Progenitor cell of endocrine pancreas (in vitro differentiated cells): Measurements from ENCODE around the gene PGD. TPM values are rescaled to one million over a fixed set of nuclear protein-coding genes. Genes with fewer than 3 reads are reported as not detected.

Experiments
- DNase-seq: peaks from one replicate; pipeline ENCODE4 v3.0.0; 2021; ENCODE audit warnings: low spot score; ENCODE audit not compliant: unreplicated experiment
- H3K27ac Mint-ChIP-seq: 2 replicates; pipeline ENCODE4 v1.8.0; 2021; ENCODE audit warnings: mild to moderate bottlenecking, moderate library complexity, mixed read lengths
- H3K27me3 Mint-ChIP-seq: 2 replicates; pipeline ENCODE4 v1.8.0; 2021; ENCODE audit warnings: mixed read lengths
- H3K36me3 Mint-ChIP-seq: 2 replicates; pipeline ENCODE4 v1.8.0; 2022; ENCODE audit warnings: mixed read lengths; ENCODE audit not compliant: insufficient read depth
- H3K4me1 Mint-ChIP-seq: 2 replicates; pipeline ENCODE4 v1.8.0; 2021; ENCODE audit warnings: low read depth, mixed read lengths
- H3K4me3 Mint-ChIP-seq: 2 replicates; pipeline ENCODE4 v1.8.0; 2021; ENCODE audit warnings: low read depth, mild to moderate bottlenecking, moderate library complexity, mixed read lengths
- H3K9me3 Mint-ChIP-seq: 2 replicates; pipeline ENCODE4 v1.8.0; 2021; ENCODE audit warnings: low read depth, mixed read lengths
- CTCF ChIP-seq: fragments of 200-600 bp; sonication (generic); IDR thresholded peaks from one replicate; pipeline ENCODE4 v1.5.0; 2021; ENCODE audit warnings: antibody characterized with exemption, mild to moderate bottlenecking; ENCODE audit not compliant: unreplicated experiment
- total RNA-seq: library from RNA; stranded (reverse); gene quantifications from 2 replicates; pipeline ENCODE4 v1.2.1, GENCODE V29; 2021

PGD gene
- total RNA-seq, 1 donor from 2014 or later = 263 TPM

GRCh38 chr1:10387677-10388386 is 11.0 kb upstream of the PGD start:
- Mint-ChIP-seq H3K4me3 (no peak overlapping the region), H3K9me3 (no peaks in the 10 kb centered on the region), H3K36me3 (peaks cover 14% of the 10 kb centered on the region), H3K4me1 (peaks cover 6% of the 10 kb centered on the region), H3K27ac (peak overlapping the region; percentile 45), H3K27me3 (no peaks in the 10 kb centered on the region)
- no peak for TF ChIP-seq CTCF
- no peak for DNase-seq

GRCh38 chr1:10388387-10388715 is 10.5 kb upstream of the PGD start:
- no peak overlapping the region for H3K4me3 Mint-ChIP-seq
- no peak for DNase-seq
- peak overlapping the region; percentile 45 for H3K27ac Mint-ChIP-seq
- peaks cover 12% of the 10 kb centered on the region for H3K36me3 Mint-ChIP-seq
- no peaks in the 10 kb centered on the region for H3K9me3 Mint-ChIP-seq
- H3K27me3 Mint-ChIP-seq = no peaks in the 10 kb centered on the region
- TF ChIP-seq CTCF = no peak
- H3K4me1 Mint-ChIP-seq = peaks cover 6% of the 10 kb centered on the region

- H3K9me3 Mint-ChIP-seq = peaks cover 4% of the 10 kb centered on the region
- H3K27me3 Mint-ChIP-seq = no peaks in the 10 kb centered on the region
- no peak for TF ChIP-seq CTCF
- H3K27ac Mint-ChIP-seq = no peak overlapping the region
- H3K4me1 Mint-ChIP-seq = peaks cover 6% of the 10 kb centered on the region
- H3K36me3 Mint-ChIP-seq = peaks cover 11% of the 10 kb centered on the region
- no peak overlapping the region for H3K4me3 Mint-ChIP-seq
- DNase-seq = no peak
Observed at GRCh38 chr1:10389271-10389973, 9.4 kb upstream of the PGD start.

- no peak overlapping the region for H3K27ac Mint-ChIP-seq
- peaks cover 14% of the 10 kb centered on the region for H3K4me1 Mint-ChIP-seq
- H3K27me3 Mint-ChIP-seq = no peaks in the 10 kb centered on the region
- DNase-seq = no peak
- peaks cover 9% of the 10 kb centered on the region for H3K36me3 Mint-ChIP-seq
- peak overlapping the region; percentile 23 for H3K4me3 Mint-ChIP-seq
- no peak for TF ChIP-seq CTCF
- H3K9me3 Mint-ChIP-seq = peaks cover 4% of the 10 kb centered on the region
Observed at GRCh38 chr1:10396870-10397269, 2.0 kb upstream of the PGD start.

GRCh38 chr1:10398278-10398733 is 558 bp upstream of the PGD start:
- H3K9me3 Mint-ChIP-seq = peaks cover 4% of the 10 kb centered on the region
- no peak for TF ChIP-seq CTCF
- peaks cover 14% of the 10 kb centered on the region for H3K4me1 Mint-ChIP-seq
- no peak for DNase-seq
- H3K4me3 Mint-ChIP-seq = peak overlapping the region; percentile 95
- peaks cover 10% of the 10 kb centered on the region for H3K36me3 Mint-ChIP-seq
- H3K27ac Mint-ChIP-seq = peak overlapping the region; percentile 94
- no peaks in the 10 kb centered on the region for H3K27me3 Mint-ChIP-seq
